ENCODE data around the gene ZBTB6. TPM values are rescaled to one million over a fixed set of nuclear protein-coding genes. Genes with fewer than 3 reads are reported as not detected.

Gene ZBTB6, protein sequence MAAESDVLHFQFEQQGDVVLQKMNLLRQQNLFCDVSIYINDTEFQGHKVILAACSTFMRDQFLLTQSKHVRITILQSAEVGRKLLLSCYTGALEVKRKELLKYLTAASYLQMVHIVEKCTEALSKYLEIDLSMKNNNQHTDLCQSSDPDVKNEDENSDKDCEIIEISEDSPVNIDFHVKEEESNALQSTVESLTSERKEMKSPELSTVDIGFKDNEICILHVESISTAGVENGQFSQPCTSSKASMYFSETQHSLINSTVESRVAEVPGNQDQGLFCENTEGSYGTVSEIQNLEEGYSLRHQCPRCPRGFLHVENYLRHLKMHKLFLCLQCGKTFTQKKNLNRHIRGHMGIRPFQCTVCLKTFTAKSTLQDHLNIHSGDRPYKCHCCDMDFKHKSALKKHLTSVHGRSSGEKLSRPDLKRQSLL
- total RNA-seq (10 to 100 TPM in 6 of 7 donors, 1 to 10 TPM in 1; 7.5 to 16.8 (median 11.8) TPM), polyA plus RNA-seq (1 to 10 TPM; 4.9 to 6.3 (median 5.0) TPM)
- long read RNA-seq, donor 1, full-length matches to known transcripts = 2 of 2 reads
- long read RNA-seq, donor 1, partial matches to known transcripts = 0 of 2 reads
- long read RNA-seq, donor 1, other reads (novel, unspliced or antisense) = 0 of 2 reads
- long read RNA-seq, donor 2, full-length matches to known transcripts = 1 of 1 reads
- long read RNA-seq, donor 2, partial matches to known transcripts = 0 of 1 reads
- long read RNA-seq, donor 2, other reads (novel, unspliced or antisense) = 0 of 1 reads

DNA sequence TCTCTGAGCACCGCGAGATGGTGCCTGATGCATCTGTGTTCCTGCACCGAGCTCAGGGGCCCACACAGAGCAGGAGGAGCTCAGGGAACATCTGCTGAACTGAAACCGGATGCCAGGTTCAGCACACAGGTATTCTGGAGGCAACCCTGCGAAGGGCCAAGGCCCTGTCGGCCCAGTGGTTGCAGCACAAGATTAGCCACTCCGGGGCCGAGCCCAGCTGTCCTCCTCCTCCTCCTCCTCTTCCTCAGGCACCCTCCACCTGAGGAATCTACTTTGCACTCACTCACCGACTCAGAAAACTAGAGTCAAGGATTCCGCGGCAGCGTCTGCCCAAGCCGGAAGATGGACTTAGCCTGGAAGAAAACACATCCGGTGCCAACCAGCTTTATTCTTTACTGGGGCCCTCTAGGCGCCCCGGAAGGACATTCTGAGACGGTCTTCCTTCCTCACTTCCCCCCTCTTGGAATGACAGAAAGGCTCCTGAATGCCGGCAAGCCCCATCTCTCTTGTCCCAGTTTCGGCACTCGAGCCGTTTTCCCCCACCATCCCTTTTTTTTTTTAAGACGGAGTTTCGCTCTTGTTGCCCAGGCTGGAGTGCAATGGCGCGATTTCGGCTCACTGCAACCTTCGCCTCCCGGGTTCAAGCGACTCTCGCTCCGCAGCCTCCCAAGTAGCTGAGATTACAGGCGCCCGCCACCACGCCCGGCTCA lies at the start of gene ZBTB6:
Gene ZBTB6, minus strand, starts transcription at position 360 of the 710 bp plus-strand sequence. CDS start 1,251 bp downstream, outside the sequence.
- Histone ChIP-seq H3K27ac (peak within 1 kb of the TSS; percentile 79 to 93 (median 86)), H3K4me1 (peaks cover 10 to 35% (median 20%) of the 10 kb centered on the region in 6 donors), H3K9me3 (no peaks in the 10 kb centered on the region), H3K27me3 (replicated peaks in 1 of 7) (no peaks in the 10 kb centered on the region), H3K4me3 (peak within 1 kb of the TSS; percentile 61 to 98 (median 76)), H3K36me3 (peaks cover 0 to 41% (median 23%) of the 10 kb centered on the region in 6 donors)
- DNase-seq = peak; percentile 91
- peak; percentile 76 to 85 (median 78) for TF ChIP-seq POLR2AphosphoS5 (IDR thresholded peaks at IDR 0.05)
- no peak for TF ChIP-seq POLR2A (IDR thresholded peaks at IDR 0.05)
- TF ChIP-seq, protein P1, sequence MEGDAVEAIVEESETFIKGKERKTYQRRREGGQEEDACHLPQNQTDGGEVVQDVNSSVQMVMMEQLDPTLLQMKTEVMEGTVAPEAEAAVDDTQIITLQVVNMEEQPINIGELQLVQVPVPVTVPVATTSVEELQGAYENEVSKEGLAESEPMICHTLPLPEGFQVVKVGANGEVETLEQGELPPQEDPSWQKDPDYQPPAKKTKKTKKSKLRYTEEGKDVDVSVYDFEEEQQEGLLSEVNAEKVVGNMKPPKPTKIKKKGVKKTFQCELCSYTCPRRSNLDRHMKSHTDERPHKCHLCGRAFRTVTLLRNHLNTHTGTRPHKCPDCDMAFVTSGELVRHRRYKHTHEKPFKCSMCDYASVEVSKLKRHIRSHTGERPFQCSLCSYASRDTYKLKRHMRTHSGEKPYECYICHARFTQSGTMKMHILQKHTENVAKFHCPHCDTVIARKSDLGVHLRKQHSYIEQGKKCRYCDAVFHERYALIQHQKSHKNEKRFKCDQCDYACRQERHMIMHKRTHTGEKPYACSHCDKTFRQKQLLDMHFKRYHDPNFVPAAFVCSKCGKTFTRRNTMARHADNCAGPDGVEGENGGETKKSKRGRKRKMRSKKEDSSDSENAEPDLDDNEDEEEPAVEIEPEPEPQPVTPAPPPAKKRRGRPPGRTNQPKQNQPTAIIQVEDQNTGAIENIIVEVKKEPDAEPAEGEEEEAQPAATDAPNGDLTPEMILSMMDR (IDR thresholded peaks at IDR 0.05 in 8 of 11, conservative IDR thresholded peaks at IDR 0.05 in 3 of 11) = peak in 1 of 11 experiments; percentile 16
- WGBS, 5 donors = 0% methylated on average over 31 to 35 of the region's 35 CpGs
- intact Hi-C loops (cut with DNase I; ENCODE audit: low total_unique reads) = no loop called here

DNA sequence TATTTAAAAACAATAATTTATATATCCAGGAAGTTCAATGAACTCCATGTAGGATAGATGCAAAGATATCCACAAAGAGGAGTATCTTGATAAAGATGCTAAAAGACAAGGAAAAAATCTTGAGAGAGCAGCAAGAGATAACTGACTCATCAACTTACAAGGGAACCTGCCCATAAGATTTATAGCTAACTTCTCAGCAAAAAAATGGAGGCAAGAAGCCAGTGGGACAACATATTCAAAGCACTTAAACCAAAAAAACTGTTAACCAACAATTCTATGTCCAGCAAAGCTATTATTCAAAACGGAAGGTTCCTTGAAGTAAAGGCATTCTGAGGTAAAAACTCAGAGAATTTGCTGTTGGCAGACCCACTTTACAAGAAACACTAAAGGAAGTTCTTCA lies 48.0 kb upstream of the ZBTB6 start:
- H3K27me3 ChIP-seq (replicated peaks in 1 of 7) = no peaks in the 10 kb centered on the region
- intact Hi-C loops (cut with DNase I; ENCODE audit: low total_unique reads) = no loop called here
- H3K27ac ChIP-seq = no peak overlapping the region
- H3K9me3 ChIP-seq = peaks cover 0 to 14% (median 10%) of the 10 kb centered on the region in 8 donors
- H3K4me1 ChIP-seq = peaks cover 0 to 2% (median 0%) of the 10 kb centered on the region in 6 donors
- no peak for DNase-seq
- peaks cover 0 to 68% (median 12%) of the 10 kb centered on the region in 6 donors for H3K36me3 ChIP-seq
- WGBS, 5 donors = 85 to 97% (median 93%) methylated on average over 1 of the region's 1 CpG
- TF ChIP-seq POLR2A (IDR thresholded peaks at IDR 0.05) (no peak), POLR2AphosphoS5 (IDR thresholded peaks at IDR 0.05) (no peak)
- TF ChIP-seq, protein P1 (IDR thresholded peaks at IDR 0.05 in 8 of 11, conservative IDR thresholded peaks at IDR 0.05 in 3 of 11) = no peak
- no peak overlapping the region for H3K4me3 ChIP-seq

DNA sequence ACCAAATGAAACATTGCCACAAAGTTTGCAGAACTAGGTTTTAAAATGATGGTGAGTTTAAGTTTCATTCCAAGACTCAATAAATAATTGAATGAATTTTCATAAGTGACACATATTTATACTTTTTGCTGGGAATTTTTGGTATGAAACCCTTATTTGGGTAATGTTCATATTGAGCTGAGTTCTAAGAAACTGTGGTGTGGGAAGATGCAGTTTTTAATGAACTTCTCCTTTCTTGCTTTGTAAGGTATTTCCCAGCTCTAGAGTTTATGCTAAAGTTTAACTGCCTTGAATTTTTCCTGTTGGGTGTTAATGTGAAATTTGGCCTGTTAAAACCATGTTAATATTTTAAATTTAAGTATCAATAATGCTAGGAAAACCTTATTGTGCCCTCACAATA lies 42.8 kb upstream of the ZBTB6 start:
- peaks cover 0 to 31% (median 3%) of the 10 kb centered on the region in 6 donors for H3K4me1 ChIP-seq
- no peak for DNase-seq
- H3K27me3 ChIP-seq (replicated peaks in 1 of 7) = no peaks in the 10 kb centered on the region
- H3K9me3 ChIP-seq = peaks cover 0 to 11% (median 8%) of the 10 kb centered on the region in 8 donors
- TF ChIP-seq, protein P1 (IDR thresholded peaks at IDR 0.05 in 8 of 11, conservative IDR thresholded peaks at IDR 0.05 in 3 of 11) = no peak
- TF ChIP-seq POLR2A (IDR thresholded peaks at IDR 0.05) = no peak
- TF ChIP-seq POLR2AphosphoS5 (IDR thresholded peaks at IDR 0.05) = no peak
- H3K27ac ChIP-seq = no peak overlapping the region
- peaks cover 0 to 42% (median 12%) of the 10 kb centered on the region in 6 donors for H3K36me3 ChIP-seq
- no peak overlapping the region for H3K4me3 ChIP-seq
- intact Hi-C loops (cut with DNase I; ENCODE audit: low total_unique reads) = no loop called here
